ENCODE data around the gene SRM.
"Not testable (repeated sequence)": the region's sequence is repeated elsewhere in the genome, so short reads cannot be mapped to it uniquely, and the experiment has no call there.

The SRM gene

DNA sequence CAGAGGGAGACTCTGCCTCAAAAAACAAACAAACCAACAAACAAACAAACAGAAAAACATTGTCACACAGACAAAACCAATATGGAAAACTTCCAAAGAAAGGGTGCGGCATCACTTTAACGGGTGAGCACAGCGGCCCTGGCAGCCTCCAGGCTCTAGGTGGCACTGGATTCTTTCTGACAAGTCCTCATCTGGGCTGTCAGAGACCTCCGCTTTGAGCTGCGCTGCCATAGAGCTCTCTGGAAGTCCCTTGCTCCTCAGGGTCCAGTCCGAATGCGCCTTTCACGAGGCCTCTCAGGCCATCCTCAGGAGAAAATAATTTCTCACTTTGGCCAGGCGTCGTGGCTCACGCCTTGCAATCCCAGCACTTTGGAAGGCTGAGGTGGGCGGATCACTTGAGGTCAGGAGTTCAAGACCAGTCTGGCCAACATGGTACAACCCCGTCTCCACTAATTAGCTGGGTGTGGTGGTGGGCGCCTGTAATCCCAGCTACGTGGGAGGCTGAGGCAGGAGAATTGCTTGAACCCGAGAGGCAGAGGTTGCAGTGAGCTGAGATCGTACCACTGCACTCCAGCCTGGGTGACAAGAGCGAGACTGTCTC lies 4.2 kb upstream of the SRM start:
- peak in 1 of 3 experiments; percentile 8 for DNase-seq

- peak in 1 of 3 experiments; percentile 86 for DNase-seq
Measured at GRCh38 chr1:11062965-11063401, 3.2 kb upstream of the SRM start.

- no peak for DNase-seq
Measured at GRCh38 chr1:11061652-11062365, 2.0 kb upstream of the SRM start.

GRCh38 chr1:11059155-11059967 lies 457 bp downstream of the SRM start:
- peak in 2 of 3 experiments; percentile 76 to 81 for DNase-seq

- DNase-seq: peak; percentile 19 to 79 (median 56)
Measured at GRCh38 chr1:11058595-11059154, 1.1 kb downstream of the SRM start.

GRCh38 chr1:11058026-11058425 lies 1.8 kb downstream of the SRM start:
- DNase-seq: no peak

DNA sequence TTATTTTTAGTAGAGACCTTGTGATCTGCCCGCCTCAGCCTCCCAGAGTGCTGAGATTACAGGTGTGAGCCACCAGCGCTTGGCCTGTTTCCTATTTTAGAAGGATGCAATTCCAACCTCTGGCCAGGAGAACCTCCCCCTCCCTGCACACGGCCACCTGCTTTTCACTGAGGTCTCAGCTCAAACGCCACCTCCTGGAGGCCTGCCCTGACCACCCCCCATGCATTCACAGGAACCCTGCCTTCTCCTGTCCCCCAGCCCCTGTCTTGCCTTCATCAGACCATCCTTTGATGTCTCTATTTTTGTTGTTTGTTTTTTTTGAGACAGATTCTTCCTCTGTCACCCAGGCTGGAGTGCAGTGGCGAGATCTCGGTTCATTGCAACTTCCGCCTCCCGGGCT lies 2.3 kb downstream of the SRM start:
- DNase-seq: no peak

DNA sequence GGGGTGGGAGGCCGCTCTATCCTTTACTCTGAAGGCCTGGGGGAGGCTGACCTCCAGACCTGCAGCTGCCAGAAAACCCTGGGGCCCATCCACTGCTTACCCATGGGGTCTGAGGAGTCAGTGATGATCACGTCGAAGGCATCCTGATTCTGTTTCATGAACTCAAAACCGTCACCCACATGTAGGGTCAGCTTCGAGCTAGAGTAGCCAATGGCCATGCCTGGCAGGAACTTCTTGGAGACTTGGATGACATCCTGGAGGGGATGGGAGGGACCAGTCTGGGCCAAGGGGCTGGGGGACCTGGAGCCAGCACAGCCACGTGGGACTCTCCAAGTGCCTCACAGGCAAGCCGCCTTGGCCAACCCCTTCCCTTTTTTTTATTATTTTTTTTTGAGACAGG lies 3.3 kb downstream of the SRM start:
- DNase-seq: no peak

GRCh38 chr1:11055676-11056075 lies 4.1 kb downstream of the SRM start:
- no peak for DNase-seq

- no peak for DNase-seq
Measured at GRCh38 chr1:11054666-11055065, 5.2 kb downstream of the SRM start.

DNA sequence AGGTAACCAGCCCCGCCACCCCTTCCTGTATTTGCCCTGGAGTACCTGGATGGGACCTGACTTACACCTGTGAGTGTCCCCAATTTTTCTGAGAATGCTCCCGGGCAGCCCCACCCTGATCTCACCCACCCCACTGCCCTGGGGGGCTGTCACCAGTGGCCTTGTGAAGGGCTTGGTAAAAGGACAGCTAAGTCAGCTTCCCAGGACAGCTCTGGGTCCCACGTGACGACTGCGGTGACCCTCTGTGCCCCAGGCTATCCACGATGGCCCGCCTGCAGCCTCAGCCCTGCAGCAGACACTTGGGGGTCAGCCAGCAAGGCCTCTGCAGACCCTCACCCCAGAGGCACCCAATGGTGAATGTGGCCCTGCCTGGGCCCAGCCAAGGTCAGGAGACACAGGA lies 5.6 kb downstream of the SRM start:
- DNase-seq: no peak

GRCh38 chr1:11053758-11054137 lies 6.1 kb downstream of the SRM start:
- DNase-seq: no peak

- DNase-seq: peak in 2 of 3 experiments; percentile 16 to 48
Measured at GRCh38 chr1:11052839-11053757, 6.7 kb downstream of the SRM start.

DNA sequence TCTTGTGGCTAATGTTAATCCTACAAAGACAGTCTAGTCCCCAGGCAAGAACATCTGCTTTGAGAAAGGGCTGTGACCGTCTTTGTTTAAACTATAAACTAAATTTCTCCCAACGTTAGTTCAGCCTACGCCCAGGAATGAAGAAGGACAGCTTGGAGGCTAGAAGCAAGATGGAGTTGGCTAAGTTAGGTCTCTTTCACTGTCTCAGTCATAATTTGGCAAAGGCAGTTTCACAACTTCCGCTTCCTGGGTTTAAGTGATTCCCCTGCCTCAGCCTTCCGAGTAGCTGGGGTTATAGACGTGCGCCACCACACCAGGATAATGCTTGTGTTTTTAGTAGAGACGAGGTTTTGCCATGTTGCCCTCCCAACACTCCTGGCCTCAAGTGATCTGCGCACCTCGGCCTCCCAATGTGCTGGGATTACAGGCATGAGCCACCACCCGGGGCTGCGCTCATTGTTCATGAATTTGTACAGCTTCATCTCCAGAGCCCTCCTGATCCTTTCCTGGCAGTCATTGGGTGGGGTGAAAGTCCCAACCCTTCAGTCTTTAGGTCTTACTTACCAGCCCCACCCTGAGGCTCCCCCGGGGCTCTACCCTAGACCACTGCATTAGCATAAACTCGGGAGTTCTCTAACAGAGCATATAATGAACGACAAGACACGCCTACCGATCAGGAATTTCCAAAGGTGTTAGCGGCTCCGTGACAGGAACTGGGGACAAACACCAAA lies 7.9 kb downstream of the SRM start:
- no peak for DNase-seq

- not testable (repeated sequence) for DNase-seq
Measured at GRCh38 chr1:11051121-11051520, 8.7 kb downstream of the SRM start.

GRCh38 chr1:11046625-11047365 lies 13.0 kb downstream of the SRM start, which contains the start of gene MASP2:
TSS of gene MASP2 (minus strand) at chr1:11047239. CDS start at chr1:11047207, 32 bp downstream.
- no peak for DNase-seq

GRCh38 chr1:11046270-11046566 lies 13.6 kb downstream of the SRM start:
- DNase-seq: no peak

DNA sequence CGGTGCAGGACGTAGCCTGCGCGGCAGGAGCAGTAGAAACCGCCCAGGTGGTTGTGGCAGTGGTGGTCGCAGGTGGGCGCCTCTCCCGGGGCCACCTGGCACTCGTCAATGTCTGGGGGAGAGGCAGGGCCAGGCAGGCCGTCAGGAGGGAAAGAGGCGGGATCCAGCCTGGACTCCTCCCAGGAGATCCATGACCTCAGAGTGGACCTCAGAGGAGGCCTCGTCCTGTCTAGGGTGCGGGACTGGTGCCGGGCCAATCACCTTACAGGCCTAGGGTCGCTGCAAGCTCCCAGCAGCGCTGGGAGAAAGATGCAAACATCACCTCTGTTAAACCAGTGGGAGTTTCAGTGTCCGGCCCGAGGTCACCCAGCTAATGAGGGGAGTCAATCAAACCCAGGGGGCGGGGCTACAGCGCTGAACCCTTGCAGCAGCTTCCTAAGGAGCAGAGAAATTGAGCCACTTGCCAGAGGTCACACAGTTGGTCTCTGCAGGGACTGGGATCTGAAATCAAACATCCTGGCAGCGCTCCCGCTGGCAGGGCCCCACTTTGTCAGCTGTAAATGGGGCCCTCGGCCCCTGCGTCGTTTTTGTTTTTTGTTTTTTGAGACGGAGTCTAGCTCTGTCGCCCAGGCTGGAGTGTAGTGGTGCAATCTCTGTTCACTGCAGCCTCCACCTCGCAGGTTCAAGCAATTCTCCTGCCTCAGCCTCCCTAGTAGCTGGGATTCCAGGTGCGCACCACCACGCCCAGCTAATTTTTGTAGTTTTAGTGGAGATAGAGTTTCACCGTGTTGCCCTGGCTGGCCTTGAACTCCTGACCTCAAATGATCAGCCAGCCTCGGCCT lies 14.2 kb downstream of the SRM start:
- DNase-seq: peak in 1 of 3 experiments; percentile 30

- no peak for DNase-seq
Measured at GRCh38 chr1:11044849-11045427, 14.9 kb downstream of the SRM start.

Measured in NCI-H1417 (cell line).